COLO668 (cell line): ENCODE data around the gene WDR81.
"Not testable (repeated sequence)": the region's sequence is repeated elsewhere in the genome, so short reads cannot be mapped to it uniquely, and the experiment has no call there.

Experiments
- DNase-seq: peaks from one replicate; lab custom pipeline; 2025; ENCODE audit not compliant: unreplicated experiment; lab: John Stamatoyannopoulos, UW

The WDR81 gene

GRCh38 chr17:1713160-1713877 lies 11.2 kb upstream of the WDR81 start:
- no peak for DNase-seq

GRCh38 chr17:1713878-1714426 lies 10.6 kb upstream of the WDR81 start:
- peak; percentile 46 for DNase-seq

- DNase-seq, result peak; percentile 35
Observed at GRCh38 chr17:1714427-1714979, 10.0 kb upstream of the WDR81 start.

GRCh38 chr17:1714980-1715802 lies 9.3 kb upstream of the WDR81 start:
- peak; percentile 30 for DNase-seq

- DNase-seq, result no peak
Observed at GRCh38 chr17:1715803-1716075, 8.8 kb upstream of the WDR81 start.

- peak; percentile 98 for DNase-seq
Observed at GRCh38 chr17:1716076-1716911, 8.2 kb upstream of the WDR81 start.

GRCh38 chr17:1716912-1717695 lies 7.4 kb upstream of the WDR81 start:
- DNase-seq, result peak; percentile 85

- no peak for DNase-seq
Observed at GRCh38 chr17:1718362-1719165, 5.9 kb upstream of the WDR81 start.

- DNase-seq, result peak; percentile 33
Observed at GRCh38 chr17:1720856-1721386, 3.6 kb upstream of the WDR81 start.

- not testable (repeated sequence) for DNase-seq
Observed at GRCh38 chr17:1722022-1722421, 2.5 kb upstream of the WDR81 start.

GRCh38 chr17:1724869-1725641 lies 551 bp downstream of the WDR81 start:
- DNase-seq, result peak; percentile 68

GRCh38 chr17:1725642-1726511 lies 1.4 kb downstream of the WDR81 start:
- no peak for DNase-seq

GRCh38 chr17:1726626-1727257 lies 2.2 kb downstream of the WDR81 start:
- DNase-seq, result no peak

- DNase-seq, result peak; percentile 48
Observed at GRCh38 chr17:1727258-1727789, 2.8 kb downstream of the WDR81 start.

- no peak for DNase-seq
Observed at GRCh38 chr17:1727876-1728630, 3.5 kb downstream of the WDR81 start.

- no peak for DNase-seq
Observed at GRCh38 chr17:1729966-1730325, 5.4 kb downstream of the WDR81 start.
